HG03469 (cell line): ENCODE measurements around the gene SLC22A14.
"Not testable (repeated sequence)": the region's sequence is repeated elsewhere in the genome, so short reads cannot be mapped to it uniquely, and the experiment has no call there.

Experiments used
- ATAC-seq: cut with Tn5 transposase; IDR thresholded peaks from one replicate; pipeline ENCODE4 v1.9.1; 2021; ENCODE audit warnings: mild to moderate bottlenecking, moderate library complexity, moderate number of reproducible peaks; ENCODE audit not compliant: unreplicated experiment

Gene SLC22A14

DNA sequence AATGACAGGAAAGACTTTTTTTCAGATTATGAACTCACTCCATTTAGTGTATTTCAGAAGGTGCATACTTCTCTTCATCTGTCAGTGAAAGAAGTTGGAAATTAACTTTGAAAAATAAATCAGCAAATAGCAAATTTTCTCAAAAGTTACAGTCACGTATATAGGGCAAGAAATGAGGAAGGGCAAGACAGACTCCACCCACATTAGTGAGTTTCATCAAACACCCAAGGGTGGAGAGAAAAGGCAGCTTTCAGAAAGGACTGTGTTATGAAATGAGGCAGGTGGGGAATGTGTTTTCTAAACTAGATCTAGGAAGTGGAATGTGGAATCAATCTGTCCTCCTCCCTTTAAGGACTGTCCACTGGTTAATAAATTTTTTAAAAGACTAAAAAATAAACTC, 13.6 kb upstream of the SLC22A14 start:
- ATAC-seq = no peak

DNA sequence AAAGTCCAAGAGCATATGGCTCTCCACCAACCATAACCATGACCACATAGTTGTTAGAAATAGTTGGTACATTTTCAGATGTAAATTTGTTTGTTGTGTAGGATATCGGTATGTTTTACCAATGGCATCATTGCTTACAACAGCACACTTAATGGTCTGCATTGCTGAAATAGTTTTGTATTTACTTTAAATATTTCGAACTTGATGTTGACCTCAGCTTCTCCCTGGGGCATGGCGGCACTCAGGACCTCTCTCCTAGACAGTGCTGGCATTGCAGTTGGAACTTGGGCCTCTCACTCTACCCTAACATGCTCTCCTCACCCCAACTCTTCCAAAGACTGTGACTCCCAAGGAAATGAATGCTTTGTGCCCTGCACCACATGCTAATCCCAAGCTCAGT, 11.5 kb upstream of the SLC22A14 start:
- no peak for ATAC-seq

DNA sequence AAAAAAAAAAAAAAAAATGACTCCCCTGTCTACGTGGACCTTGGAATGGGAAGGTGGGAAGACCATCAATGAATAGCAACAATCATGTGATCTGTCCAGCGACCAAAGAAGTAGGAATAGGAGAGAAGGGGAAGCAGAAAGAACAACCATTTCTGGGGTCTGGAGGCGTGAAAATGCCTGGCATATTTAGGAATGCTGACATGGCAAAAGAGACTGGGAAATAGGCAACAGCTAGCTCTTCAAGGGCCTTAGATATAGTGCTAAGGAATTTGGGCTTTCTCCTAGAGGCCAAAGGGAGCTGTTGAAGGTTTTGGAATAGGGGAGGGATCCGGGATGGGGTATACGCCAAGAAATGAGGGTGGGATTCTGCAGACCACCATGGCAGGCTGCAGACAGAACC, 10.5 kb upstream of the SLC22A14 start:
- no peak for ATAC-seq

DNA sequence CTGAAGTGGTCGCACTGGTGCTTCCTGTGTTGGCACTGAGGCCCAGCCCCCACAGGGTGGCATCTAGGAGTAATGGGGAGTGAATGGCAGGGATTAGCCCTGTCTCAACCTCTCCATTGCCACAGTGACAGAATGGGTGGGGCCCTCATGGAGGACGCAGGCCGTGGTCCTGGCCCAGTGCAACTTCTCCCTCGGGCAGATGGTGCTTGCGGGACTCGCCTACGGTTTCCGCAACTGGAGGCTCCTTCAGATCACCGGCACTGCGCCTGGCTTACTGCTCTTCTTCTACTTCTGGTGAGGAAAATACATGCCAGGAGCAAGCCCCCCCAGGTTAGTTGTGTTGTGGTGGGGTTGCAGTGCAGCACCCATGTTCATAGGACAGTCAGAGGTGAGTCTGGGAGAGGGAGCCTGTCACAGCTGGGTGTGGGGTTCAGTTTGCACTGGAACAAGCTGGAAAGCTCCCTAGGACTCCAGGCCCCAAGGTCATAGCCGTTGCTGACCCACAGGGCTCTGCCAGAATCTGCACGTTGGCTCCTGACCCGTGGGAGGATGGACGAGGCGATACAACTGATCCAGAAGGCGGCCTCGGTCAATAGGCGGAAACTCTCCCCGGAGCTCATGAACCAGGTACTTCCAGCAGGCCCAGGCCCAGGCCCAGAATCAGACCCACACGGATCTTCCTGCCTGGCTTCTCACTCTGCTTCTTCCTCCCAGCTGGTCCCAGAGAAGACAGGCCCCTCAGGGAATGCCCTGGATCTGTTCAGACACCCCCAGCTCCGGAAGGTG, 7.0 kb upstream of the SLC22A14 start:
- no peak for ATAC-seq

- ATAC-seq = no peak
Observed at GRCh38 chr3:38275658-38276057, 6.4 kb upstream of the SLC22A14 start.

- no peak for ATAC-seq
Observed at GRCh38 chr3:38276081-38276916, 5.8 kb upstream of the SLC22A14 start.

GRCh38 chr3:38276917-38277630, 5.0 kb upstream of the SLC22A14 start:
- ATAC-seq = no peak

DNA sequence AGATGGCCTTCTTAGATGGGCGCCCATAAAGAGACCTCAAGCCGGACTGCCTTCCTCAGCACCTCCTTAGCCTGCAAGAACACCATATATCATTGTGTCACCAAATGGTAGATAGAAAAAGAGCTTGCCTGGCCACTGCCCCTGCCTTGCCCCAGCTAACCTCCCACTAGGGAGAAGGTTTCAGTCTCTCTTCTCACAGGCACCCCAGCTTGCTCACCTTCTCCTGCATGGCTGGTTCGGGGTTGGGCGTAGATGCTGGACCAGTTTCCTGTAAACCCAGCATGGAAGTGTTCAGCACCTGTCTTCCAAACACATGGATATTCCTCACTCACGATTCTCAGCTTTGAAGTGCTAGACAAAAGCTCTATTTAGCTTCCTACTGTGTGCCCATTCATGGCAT, 3.3 kb upstream of the SLC22A14 start:
- no peak for ATAC-seq

DNA sequence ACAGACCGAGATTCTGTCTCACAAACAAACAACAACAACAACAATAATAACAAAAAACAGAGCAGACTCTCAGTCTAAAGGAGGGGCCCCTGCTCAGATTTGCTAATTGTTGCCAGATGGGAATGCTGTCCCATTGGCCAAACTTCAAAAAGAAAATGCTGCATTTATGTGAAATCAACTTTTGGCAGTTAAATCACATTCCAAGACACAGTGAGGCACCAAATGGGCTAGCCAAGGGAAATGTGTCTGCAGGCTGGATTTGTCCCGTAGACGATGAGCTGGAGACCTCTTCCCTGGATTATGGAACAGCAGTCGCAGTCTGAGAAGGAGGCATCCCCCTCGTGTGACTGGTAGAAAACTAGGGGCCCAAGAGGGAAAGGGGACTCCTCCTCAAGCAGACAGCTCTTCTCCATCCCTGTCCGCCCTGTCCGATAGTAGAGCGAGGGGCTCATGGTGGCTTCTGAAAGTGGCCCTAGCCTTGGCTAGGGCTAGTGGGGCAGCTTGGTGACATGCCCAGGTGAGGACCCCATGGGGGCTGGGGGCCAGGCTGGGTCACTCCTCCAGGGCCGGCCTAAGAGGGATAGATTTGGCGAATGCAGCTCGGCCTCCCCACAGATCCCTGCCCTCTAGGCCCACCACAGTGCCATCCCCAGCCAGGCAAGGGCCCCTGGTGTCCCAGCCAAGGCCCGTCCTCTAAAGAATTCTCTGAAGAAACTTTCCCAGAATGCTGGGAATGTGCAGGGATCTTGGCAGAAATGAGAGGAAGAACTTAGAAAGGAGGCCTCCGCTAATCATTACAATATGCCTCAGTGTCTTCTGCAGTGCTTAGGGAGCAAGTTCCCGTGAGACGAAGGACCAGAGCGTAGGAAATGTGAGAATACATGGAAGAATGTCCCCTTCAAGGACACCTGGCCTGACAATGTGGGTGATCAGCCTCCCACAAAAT, 2.0 kb downstream of the SLC22A14 start:
- ATAC-seq = no peak

GRCh38 chr3:38284756-38285150, 2.7 kb downstream of the SLC22A14 start:
- ATAC-seq = no peak

GRCh38 chr3:38289286-38290217, 7.5 kb downstream of the SLC22A14 start:
- not testable (repeated sequence) for ATAC-seq

GRCh38 chr3:38297053-38297452, 15.0 kb downstream of the SLC22A14 start:
- not testable (repeated sequence) for ATAC-seq

DNA sequence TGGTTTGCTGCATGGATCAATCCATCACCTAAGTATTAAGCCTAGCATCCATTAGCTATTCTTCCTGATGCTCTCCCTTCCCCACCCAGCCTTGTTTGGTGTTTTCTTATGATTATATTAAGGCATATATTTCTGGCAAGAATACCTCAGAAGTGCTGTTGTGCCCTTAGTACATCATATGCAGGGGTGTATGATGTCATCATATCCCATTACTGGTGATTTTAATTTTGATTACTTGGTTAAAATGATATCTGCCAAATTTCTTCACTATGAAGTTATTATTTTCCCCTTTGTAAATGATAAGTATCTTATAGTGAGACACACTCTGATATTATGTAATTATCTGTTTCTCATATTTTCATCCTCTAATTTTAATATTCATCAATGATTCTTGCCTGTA, 15.4 kb downstream of the SLC22A14 start:
- ATAC-seq = no peak

- no peak for ATAC-seq
Observed at GRCh38 chr3:38297947-38298711, 16.0 kb downstream of the SLC22A14 start.

DNA sequence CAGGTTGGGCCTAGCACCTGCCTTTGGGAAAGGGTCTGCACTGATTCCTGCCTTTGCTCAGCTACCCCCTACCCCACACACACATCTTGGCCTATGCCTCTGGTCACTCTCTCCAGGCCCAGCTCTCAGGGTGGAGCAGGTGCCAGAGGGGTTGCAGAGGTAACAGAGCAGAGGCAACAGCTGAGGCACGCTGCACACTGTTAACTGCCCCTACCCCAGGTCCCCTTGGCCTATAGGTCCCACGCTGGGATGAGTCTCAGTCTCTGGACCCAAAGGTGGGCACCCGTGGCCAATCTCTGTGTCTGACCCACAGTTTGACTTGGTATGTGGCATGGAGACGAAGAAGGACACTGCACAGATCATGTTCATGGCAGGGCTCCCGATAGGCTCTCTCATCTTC, 24.8 kb downstream of the SLC22A14 start:
- no peak for ATAC-seq

DNA sequence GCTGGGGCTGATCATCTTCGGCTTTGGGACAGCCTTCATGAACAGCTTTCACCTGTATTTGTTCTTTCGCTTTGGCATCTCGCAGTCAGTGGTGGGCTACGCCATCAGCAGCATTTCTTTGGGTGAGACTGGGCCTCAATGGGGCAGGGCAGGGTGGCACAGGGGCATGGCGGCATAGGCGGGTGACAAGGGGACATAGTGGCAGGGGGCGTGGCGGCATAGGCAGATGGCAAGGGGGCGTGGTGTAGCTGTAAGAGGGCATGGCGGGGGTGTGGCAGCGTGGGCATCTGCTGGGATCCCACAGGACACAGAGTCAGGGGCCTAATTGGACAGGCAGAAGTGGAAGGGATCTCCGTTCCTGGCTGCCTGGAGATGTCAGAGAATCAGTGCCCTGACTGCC, 25.5 kb downstream of the SLC22A14 start:
- no peak for ATAC-seq

DNA sequence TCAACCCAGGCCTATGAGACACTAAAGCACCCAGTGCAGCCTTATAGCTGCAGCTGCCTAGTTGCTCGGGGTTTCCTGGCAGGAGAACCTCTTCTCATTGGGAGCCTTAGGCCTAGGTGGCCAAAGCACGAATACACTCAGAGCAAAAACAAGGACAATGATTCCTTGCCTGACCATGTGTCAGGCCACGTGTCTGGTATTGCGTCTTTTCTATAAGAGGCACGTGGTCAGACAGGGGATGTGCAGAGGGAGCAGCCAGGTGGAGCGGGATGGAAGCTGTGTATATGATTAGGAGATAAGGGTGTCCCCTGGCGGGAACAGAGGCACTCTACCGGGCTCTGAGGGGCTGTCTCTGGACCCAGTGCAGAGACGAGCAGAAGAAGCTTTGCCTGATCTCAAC, 26.4 kb downstream of the SLC22A14 start:
- no peak for ATAC-seq

GRCh38 chr3:38311476-38311875, 29.4 kb downstream of the SLC22A14 start:
- ATAC-seq = no peak

- no peak for ATAC-seq
Observed at GRCh38 chr3:38311941-38312340, 29.8 kb downstream of the SLC22A14 start.
